GM19099 (cell line): ENCODE results near the gene FLT3.

Experiments
- POLR2A ChIP-seq: IDR thresholded peaks from 3 replicates; pipeline ENCODE4 v1.6.1; 2011; ENCODE audit warnings: low read depth; ENCODE audit not compliant: insufficient read length; ENCODE audit errors: extremely low read depth

The FLT3 gene

GRCh38 chr13:27985600-27985999 is 114.8 kb downstream of the FLT3 start:
- TF ChIP-seq POLR2A: no peak

- no peak for TF ChIP-seq POLR2A
Observed at GRCh38 chr13:27982361-27982760, 118.0 kb downstream of the FLT3 start.

- no peak for TF ChIP-seq POLR2A
Observed at GRCh38 chr13:27981006-27981708, 119.2 kb downstream of the FLT3 start.

GRCh38 chr13:27980280-27980998 is 119.9 kb downstream of the FLT3 start:
- TF ChIP-seq POLR2A: no peak

- no peak for TF ChIP-seq POLR2A
Observed at GRCh38 chr13:27979765-27980279, 120.6 kb downstream of the FLT3 start.

- TF ChIP-seq POLR2A: no peak
Observed at GRCh38 chr13:27979001-27979643, 121.3 kb downstream of the FLT3 start.

GRCh38 chr13:27978301-27978968 is 121.9 kb downstream of the FLT3 start:
- TF ChIP-seq POLR2A: no peak

- no peak for TF ChIP-seq POLR2A
Observed at GRCh38 chr13:27977476-27978300, 122.7 kb downstream of the FLT3 start.

GRCh38 chr13:27976362-27977091 is 123.8 kb downstream of the FLT3 start:
- TF ChIP-seq POLR2A: no peak

- TF ChIP-seq POLR2A: no peak
Observed at GRCh38 chr13:27975564-27976361, 124.6 kb downstream of the FLT3 start.

- no peak for TF ChIP-seq POLR2A
Observed at GRCh38 chr13:27973961-27974662, 126.3 kb downstream of the FLT3 start.

- TF ChIP-seq POLR2A: no peak
Observed at GRCh38 chr13:27973291-27973690, 127.1 kb downstream of the FLT3 start.
